GM18951 (cell line): ENCODE data around the gene TMBIM6.

ENCODE experiments used
- POLR2A ChIP-seq: IDR thresholded peaks from 4 replicates; pipeline ENCODE4 v1.6.1; 2011; ENCODE audit warnings: mild to moderate bottlenecking; ENCODE audit not compliant: insufficient read length, insufficient read depth; ENCODE audit errors: extremely low read depth
- in situ Hi-C: fragments of 300-500 bp; cut with MboI; formaldehyde crosslinking; loops from one replicate; pipeline ENCODE4 v1.12.0; 2022; ENCODE audit warnings: low sequenced_read_pairs, mixed read lengths, inconsistent platforms; ENCODE audit not compliant: unreplicated experiment

Gene TMBIM6, protein sequence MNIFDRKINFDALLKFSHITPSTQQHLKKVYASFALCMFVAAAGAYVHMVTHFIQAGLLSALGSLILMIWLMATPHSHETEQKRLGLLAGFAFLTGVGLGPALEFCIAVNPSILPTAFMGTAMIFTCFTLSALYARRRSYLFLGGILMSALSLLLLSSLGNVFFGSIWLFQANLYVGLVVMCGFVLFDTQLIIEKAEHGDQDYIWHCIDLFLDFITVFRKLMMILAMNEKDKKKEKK

DNA sequence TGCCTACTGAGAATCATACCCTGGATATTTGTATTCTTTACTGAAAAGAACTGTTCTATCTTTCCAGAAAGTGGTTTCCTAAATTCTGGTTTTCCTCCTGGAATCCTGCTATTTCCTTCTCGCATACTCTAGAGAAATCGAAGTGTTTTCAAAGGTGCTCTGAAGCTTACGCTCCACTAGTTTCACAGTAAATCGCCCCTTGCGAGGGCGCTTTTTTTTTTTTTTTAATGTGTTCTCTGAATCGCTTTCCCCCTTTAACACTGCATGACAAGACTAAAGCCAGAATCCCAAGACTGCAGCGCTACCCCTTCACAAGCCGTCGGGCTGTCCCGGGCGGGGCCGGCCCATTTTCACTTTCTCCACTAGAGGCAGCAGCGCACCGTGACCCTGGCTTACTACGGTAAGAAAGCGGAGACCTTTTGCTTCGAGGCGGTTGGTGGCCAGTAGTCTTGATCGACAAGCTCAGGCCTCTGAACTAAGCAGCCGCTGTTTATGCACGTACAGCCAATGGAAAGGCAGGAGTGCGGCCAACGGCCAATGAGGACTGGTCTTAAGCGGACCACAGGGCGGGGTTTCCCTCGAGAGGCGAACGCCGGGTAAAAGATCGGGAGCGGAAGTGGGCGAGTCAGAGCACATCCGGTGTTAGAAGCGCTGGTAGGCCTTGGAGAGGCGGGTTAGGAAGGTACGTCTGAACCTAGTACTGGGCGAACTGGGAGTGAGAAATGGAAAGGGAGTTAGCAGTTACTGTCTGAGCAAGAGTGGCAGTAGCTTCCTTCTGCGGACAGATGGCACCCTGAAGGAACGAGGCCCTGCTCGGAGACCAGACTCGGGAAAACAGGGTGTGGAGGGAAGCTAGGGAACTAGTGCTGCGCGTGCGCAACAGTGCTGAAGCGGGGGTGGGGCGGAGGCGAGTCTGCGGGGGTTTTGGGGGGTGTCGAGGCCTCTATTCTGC is at the start of gene TMBIM6:
TSS of gene TMBIM6 (plus strand) at position 628 of the 952 bp plus-strand sequence. CDS start 10,937 bp downstream, outside the sequence.
- in situ Hi-C loops, result no loop called here
- peak; percentile 97 for TF ChIP-seq POLR2A

DNA sequence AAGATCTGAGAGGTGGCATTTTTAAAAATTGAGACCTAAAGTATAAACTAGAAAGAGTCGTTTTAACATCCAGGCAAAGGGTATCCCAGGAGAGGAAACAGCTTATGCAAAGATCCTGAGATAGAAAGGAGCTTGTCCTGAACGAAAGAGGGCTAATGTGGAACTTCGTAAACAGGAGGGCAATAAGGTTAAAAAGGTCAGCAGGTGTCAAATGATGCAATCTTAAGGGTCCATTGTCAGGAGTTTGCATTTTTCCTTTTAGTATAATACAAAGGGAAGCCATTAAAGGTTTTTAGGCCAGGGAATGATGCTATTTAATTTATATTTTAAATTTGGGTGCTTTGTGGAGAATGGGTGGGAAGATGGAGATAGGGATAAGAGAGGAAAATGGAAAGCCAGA is 48.5 kb upstream of the TMBIM6 start:
- in situ Hi-C loops, result no loop called here
- TF ChIP-seq POLR2A, result no peak

DNA sequence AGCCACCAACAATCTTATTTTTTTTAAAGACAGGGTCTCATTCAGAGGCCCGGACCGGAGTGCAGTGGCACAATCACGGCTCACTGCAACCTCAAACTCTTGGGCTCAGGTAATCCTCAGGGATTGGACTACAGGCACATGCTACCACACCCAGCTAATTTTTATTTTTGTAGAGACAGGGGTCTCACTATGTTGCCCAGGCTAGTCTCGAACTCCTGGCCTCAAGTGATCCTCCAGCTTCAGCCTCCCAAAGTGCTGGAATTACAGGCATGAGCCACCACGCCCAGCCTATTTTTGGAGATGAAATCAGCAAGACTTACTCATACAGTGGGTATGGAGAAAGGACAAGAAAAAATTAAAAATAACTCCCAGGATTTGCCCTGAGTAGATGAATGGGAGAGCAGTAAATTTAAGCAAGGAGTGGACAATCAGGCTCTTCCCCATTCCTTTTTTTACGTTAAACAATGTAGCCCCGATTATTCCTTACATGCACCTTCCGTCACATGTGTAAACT is 47.4 kb upstream of the TMBIM6 start:
- in situ Hi-C loops, result no loop called here
- TF ChIP-seq POLR2A, result no peak

DNA sequence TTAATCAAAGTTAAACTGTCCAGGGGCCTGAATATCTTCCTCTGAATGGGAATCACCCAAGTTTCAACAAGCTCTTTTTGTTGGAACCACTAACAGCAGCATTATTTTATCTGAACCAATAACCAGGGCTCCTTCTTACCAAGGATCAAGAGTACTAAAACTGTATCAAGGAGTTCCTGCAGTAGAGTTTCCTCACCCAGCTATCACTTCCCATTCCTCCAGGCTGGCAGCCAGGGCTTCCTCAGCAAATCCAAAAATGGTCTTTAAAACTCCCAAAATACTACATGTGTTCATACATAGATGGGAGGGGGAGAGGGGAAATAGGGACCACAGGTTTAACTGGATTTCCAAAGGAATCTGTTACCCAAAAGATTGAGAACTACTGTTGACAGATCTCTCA is 44.6 kb upstream of the TMBIM6 start:
- no peak for TF ChIP-seq POLR2A
- in situ Hi-C loops, result no loop called here

DNA sequence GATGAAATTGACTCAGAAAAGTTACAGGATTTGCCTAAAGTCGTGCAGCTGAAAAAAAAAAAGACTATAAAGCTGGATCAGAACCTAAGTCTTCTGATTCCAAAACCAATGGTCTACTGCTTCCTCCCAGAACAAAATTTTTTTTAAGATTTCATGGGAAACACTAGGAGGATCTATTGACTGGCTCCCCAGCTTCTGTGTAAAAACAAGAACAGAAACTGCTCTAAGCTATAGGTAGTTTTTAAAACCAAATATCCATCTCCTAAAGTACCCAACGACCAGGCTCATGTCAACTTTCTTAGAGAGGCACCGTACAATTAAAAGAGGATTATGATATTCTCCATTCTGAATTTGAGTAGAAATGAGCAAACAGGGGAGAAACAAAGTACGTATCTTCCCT is 43.5 kb upstream of the TMBIM6 start:
- TF ChIP-seq POLR2A, result no peak
- in situ Hi-C loops, result no loop called here

DNA sequence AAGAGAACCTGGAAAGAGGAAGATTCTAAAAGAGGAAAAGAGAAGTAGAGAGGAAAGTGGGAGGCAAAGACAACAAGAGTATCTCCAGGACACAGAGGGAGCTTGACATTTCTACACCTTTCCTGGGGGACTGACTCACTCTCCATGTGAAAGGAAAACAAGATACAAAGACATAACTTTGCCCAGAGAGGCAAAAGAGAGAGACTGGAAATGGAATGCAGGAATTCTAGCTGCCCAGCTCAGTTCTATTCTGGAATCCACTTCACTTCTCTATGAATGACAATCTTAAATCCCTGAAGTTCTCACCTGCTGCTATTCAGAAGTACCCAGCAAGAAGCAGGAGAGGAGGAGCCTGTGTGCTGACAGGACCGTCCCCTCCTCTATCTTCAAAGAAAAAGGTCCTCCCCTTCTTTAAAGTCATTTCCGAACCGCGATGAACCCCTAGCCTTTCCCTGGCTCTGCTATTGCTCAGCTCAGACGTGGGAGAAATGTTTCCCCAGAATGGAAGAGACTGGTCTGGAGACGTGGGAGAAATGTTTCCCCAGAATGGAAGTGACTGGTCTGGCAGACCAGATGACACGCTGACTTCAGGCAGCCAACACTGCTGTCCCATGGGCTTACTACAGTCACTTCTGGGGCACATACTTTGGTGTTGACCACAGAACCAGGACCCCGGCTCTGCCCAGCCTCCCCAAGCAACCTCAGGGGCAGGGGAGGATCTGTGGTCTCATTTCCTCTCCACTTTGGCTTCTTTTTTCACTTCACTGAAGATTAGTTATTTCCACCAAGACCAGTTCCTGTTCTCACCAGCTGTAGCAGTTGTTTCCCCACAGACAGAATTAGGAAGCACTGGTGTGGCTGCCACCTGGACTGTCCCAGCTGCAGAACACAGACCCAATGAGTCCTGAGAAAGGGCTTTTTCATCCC is 42.5 kb upstream of the TMBIM6 start:
- no peak for TF ChIP-seq POLR2A
- in situ Hi-C loops, result no loop called here

DNA sequence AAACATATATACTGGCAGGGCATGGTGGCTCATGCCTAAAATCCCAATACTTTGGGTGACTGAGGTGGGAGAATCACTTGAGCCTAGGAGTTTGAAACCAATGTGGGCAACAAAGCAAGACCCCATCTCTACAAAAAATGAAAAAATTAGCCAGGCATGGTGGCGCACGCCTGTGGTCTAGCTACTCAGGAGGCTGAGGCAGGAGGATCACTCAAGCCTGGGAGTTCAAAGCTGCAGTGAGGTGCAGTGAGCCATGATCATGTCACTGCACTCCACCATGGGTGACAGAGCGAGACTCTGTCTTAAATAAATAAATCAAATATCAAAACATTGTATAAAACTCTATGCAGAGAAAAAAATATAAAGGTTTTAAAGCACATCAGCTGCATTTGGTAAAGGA is 39.3 kb upstream of the TMBIM6 start:
- in situ Hi-C loops, result no loop called here
- no peak for TF ChIP-seq POLR2A

DNA sequence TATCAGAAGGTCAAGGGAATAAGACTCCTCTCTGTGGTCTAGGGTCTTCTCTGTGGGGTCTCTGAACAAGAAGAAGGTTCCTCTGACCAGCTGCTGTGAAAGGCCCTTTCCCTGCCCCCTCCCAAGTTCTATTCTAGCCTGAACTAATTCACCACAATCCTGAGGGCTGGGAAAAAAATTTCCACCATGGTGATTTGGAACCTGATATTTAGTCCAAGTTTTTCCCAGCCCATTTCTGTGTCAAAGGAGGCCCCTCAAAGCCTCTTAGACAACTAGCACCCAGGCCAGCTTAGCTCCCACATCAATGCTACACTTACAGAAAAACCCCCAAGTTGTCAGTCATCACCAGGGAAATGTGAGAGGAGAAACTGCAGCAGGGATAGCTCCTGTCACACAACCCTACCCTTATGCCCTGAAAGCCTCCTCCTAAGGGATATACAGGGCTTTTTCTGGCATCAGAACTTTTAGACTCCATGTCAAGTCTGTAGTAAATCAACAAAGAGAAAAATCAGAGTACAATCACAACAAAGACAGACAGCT is 38.6 kb upstream of the TMBIM6 start:
- no peak for TF ChIP-seq POLR2A
- in situ Hi-C loops, result no loop called here

DNA sequence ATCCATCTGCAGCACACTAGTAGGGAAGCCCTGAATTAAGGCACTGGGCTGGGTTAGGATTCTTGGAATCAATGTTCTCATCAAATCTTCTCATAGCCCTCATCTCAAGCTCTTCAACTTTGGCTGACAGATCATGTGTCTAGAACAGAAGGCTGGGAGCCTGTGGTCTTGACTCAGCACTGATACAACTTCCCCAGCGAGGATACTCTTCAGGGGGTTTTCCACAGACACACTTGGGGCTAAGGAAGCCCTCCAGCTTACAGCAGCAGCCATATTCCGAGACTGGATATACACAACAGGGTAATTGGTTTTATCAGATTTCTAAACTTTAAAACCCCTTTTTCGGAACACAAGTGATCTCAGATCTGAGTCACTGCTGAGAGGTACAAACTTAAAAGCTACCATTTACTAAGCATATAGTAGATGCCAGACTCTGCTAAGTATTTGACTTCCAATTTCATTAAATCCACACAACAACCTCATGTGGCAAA is 37.7 kb upstream of the TMBIM6 start:
- in situ Hi-C loops, result no loop called here
- peak; percentile 26 for TF ChIP-seq POLR2A

DNA sequence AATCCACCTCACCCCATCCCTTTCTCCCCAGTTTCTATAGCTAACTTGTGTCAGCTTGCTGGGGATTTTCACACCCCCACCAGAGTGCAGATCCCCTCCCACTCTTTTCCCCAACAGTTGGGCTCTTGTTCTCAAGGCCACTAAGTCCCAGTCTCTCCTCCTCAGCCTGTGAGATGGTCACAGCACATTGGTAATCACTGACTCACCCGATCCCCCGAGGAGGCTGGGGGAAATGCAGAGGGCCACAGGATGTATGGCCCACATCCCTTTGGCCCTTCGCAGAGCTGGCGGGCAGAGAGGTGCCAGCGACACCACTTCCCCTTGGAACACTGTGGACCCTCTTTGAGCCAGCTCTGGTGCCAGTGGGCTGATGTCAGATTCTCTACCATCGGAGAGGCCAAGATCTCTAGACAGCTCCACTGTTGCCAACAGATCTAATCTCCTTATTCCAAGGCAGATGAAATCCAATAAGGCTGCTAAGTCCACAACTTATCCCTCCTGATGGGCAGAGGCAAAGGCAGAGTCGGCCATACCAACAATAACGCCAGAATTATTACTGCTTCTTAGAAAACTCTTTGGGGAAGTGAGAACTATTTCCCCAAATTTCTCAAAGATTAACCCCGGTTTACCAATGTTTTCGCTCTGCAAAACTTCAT is 35.8 kb upstream of the TMBIM6 start:
- in situ Hi-C loops, result loop anchor here (5.0 kb wide), 1 partner anchor 53 kb away; no protein-coding TSS in a partner anchor
- TF ChIP-seq POLR2A, result peak; percentile 69

DNA sequence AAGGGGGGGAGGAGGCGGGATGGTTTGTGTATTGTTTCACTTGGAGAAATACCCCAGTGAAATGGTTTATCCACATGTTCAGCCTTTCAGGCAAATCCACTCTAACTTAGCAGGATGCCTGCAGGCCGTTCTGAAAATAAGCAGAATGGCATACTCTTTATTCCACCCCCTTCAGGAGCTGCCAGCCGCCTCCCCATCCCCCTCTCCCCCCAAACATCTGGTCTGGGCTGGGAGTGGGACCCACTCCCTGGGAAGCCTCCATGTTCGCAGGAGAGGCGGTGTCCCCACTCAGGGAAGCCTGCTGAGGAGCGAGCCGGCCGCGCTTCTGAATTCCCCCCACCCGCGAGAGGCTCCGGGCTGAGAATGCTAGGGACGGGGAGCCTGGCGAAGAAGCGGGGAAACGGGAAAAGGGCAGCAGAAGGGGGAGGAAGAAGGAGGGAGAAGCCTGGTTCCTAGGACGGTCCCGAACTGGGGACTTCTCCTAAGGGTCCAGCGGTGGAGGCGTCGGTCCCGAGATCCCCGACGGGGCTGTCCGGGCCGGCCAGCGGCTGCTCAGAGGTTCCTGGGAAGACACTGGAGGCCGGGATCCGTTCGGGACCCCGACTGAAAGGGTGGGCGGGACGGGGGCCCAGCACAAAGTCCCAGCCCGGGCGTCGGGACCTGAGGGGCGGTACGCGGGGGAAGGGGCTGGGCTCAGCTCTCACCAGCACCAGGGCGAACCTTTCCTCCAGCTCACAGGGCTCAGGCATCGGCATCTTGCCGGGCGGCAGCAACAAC is 34.8 kb upstream of the TMBIM6 start:
- TF ChIP-seq POLR2A, result no peak
- in situ Hi-C loops, result loop anchor here (5.0 kb wide), 1 partner anchor 54 kb away; no protein-coding TSS in a partner anchor

DNA sequence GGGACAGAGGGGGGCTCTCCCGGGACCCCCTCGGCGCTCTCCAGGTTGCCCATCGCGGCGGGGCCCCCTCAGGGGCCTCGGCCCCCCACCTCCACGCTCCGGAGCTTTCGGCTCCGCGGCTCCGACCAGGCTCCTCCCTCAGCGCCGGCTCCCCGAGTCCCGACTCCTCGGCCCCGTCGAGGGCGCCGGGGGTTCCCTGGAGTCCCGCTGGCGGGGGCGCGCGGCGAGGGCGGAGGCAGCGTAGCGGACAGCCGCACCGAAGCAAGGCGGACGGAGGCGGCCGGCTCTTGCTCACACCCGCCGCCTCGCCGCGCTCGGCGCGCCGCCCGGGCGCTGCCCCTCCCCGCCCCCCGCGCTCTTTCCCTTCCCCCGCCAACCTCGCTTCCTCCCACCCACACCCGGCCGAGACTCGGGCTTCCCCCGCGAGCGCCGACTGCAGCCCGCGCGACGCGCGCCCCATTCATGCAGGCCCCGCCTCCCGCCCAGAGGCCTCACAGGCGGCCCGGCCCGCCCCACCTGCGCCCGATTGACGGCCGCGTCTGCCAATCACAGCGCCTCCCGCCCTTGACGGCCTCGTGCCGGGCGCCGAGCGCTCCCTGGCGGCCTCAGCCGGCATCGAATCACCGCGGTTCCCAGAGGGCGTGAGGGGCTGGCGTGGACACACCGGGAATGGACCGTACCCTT is 34.1 kb upstream of the TMBIM6 start, which contains the start of gene FMNL3:
TSS of gene FMNL3 (minus strand) at position 278 of the 684 bp plus-strand sequence. CDS start at position 53, 225 bp downstream.
- in situ Hi-C loops, result loop anchor here (5.0 kb wide), 1 partner anchor 55 kb away; no protein-coding TSS in a partner anchor
- peak; percentile 65 for TF ChIP-seq POLR2A
